ENCODE results near the gene IKZF1.

Gene IKZF1

GRCh38 chr7:50331564-50332208 lies 27.2 kb downstream of the IKZF1 start:
- peaks cover 63% of the 10 kb centered on the region for H4K20me1 ChIP-seq (ENCODE audit: insufficient read depth, low read length)
- H3K9ac ChIP-seq (ENCODE audit: low read length) = peak overlapping the region; percentile 65
- H3K36me3 ChIP-seq (replicated peaks; ENCODE audit: low read depth, low read length) = peaks cover 60% of the 10 kb centered on the region
- peaks cover 100% of the 10 kb centered on the region for H3K4me1 ChIP-seq (ENCODE audit: low read length)
- TF ChIP-seq CTCF (IDR thresholded peaks at IDR 0.05; ENCODE audit: low read depth, low read length) = 0 out of 2 replicates have a peak, but pooled peaks have one; percentile 6
- no peak for TF ChIP-seq EZH2phosphoT487 (IDR thresholded peaks at IDR 0.05; ENCODE audit: low read depth)
- peaks cover 99% of the 10 kb centered on the region for H3K79me2 ChIP-seq (ENCODE audit: low read length)
- H3K4me2 ChIP-seq (ENCODE audit: low read length) = peak overlapping the region; percentile 75
- no peaks in the 10 kb centered on the region for H3K9me3 ChIP-seq (ENCODE audit: insufficient read depth, low read length)
- H3K27ac ChIP-seq (ENCODE audit: low read length) = peak overlapping the region; percentile 98
- H3K27me3 ChIP-seq (ENCODE audit: low read depth, low read length) = no peaks in the 10 kb centered on the region
- peak overlapping the region; percentile 50 for H3K4me3 ChIP-seq (ENCODE audit: low read length)
- no peak overlapping the region for H2AFZ ChIP-seq (ENCODE audit: low read depth, low read length)

- peak overlapping the region; percentile 75 for H3K4me2 ChIP-seq (ENCODE audit: low read length)
Measured at GRCh38 chr7:50332241-50333165, 28.0 kb downstream of the IKZF1 start.

GRCh38 chr7:50333221-50333651 lies 28.7 kb downstream of the IKZF1 start:
- peaks cover 63% of the 10 kb centered on the region for H3K36me3 ChIP-seq (replicated peaks; ENCODE audit: low read depth, low read length)
- peak overlapping the region; percentile 98 for H3K27ac ChIP-seq (ENCODE audit: low read length)
- H4K20me1 ChIP-seq (ENCODE audit: insufficient read depth, low read length) = peaks cover 72% of the 10 kb centered on the region
- H3K9ac ChIP-seq (ENCODE audit: low read length) = peak overlapping the region; percentile 65
- peaks cover 100% of the 10 kb centered on the region for H3K4me1 ChIP-seq (ENCODE audit: low read length)
- H3K27me3 ChIP-seq (ENCODE audit: low read depth, low read length) = no peaks in the 10 kb centered on the region
- peak overlapping the region; percentile 50 for H3K4me3 ChIP-seq (ENCODE audit: low read length)
- H3K4me2 ChIP-seq (ENCODE audit: low read length) = peak overlapping the region; percentile 75
- TF ChIP-seq EZH2phosphoT487 (IDR thresholded peaks at IDR 0.05; ENCODE audit: low read depth) (no peak), CTCF (IDR thresholded peaks at IDR 0.05; ENCODE audit: low read depth, low read length) (no peak)
- peaks cover 99% of the 10 kb centered on the region for H3K79me2 ChIP-seq (ENCODE audit: low read length)
- H2AFZ ChIP-seq (ENCODE audit: low read depth, low read length) = no peak overlapping the region
- no peaks in the 10 kb centered on the region for H3K9me3 ChIP-seq (ENCODE audit: insufficient read depth, low read length)

More at GRCh38 chr7:50332241-50333165, 28.0 kb downstream of the IKZF1 start:
- H3K79me2 ChIP-seq (ENCODE audit: low read length) = peaks cover 99% of the 10 kb centered on the region
- H2AFZ ChIP-seq (ENCODE audit: low read depth, low read length) = no peak overlapping the region
- H3K9me3 ChIP-seq (ENCODE audit: insufficient read depth, low read length) = no peaks in the 10 kb centered on the region
- H3K27ac ChIP-seq (ENCODE audit: low read length) = peak overlapping the region; percentile 98
- peaks cover 65% of the 10 kb centered on the region for H4K20me1 ChIP-seq (ENCODE audit: insufficient read depth, low read length)
- peaks cover 100% of the 10 kb centered on the region for H3K4me1 ChIP-seq (ENCODE audit: low read length)
- H3K4me3 ChIP-seq (ENCODE audit: low read length) = peak overlapping the region; percentile 50
- TF ChIP-seq EZH2phosphoT487 (IDR thresholded peaks at IDR 0.05; ENCODE audit: low read depth) (no peak), CTCF (IDR thresholded peaks at IDR 0.05; ENCODE audit: low read depth, low read length) (no peak)
- peaks cover 62% of the 10 kb centered on the region for H3K36me3 ChIP-seq (replicated peaks; ENCODE audit: low read depth, low read length)
- peak overlapping the region; percentile 65 for H3K9ac ChIP-seq (ENCODE audit: low read length)
- no peaks in the 10 kb centered on the region for H3K27me3 ChIP-seq (ENCODE audit: low read depth, low read length)

All from OCI-LY3 (cell line).